PC-9 (cell line): ENCODE data around the gene KCNN1. TPM values are rescaled to one million over a fixed set of nuclear protein-coding genes. Genes with fewer than 3 reads are reported as not detected.

Experiments
- BruUV-seq: library from RNA; stranded (reverse); fragments of 400-500 nt; replicated peaks from 2 replicates; lab custom pipeline; 2021; lab: Mats Ljungman, UMichigan
- CTCF ChIA-PET: fragments of 300-600 bp; sonication (Branson Sonifier 250); formaldehyde crosslinking; loops from one replicate; lab custom pipeline; 2022; ENCODE audit warnings: antibody characterized with exemption; lab: Charles Lee
- POLR2A ChIA-PET: fragments of 300-600 bp; sonication (Branson Sonifier 250); formaldehyde crosslinking; loops from one replicate; lab custom pipeline; 2022; ENCODE audit warnings: antibody characterized with exemption; ENCODE audit not compliant: unreplicated experiment; lab: Charles Lee
- DNase-seq, 2 experiments: peaks; one replicate each; pipeline versions ENCODE4 v3.0.0 to v3.0.0-alpha.2; 2015 to 2022; ENCODE audit warnings: mixed read lengths in 1 of 2
- H2AFZ ChIP-seq: fragments of 200-600 bp; sonication (generic); 2 replicates; pipeline ENCODE4 v1.8.1; 2017; ENCODE audit warnings: antibody characterized with exemption
- H3F3A ChIP-seq: fragments of 200-600 bp; sonication (generic); 2 replicates; pipeline ENCODE4 v1.8.1; 2017; ENCODE audit warnings: antibody characterized with exemption, mild to moderate bottlenecking, low read depth; ENCODE audit not compliant: insufficient read depth
- H3K27ac ChIP-seq: fragments of 200-600 bp; sonication (generic); 2 replicates; pipeline ENCODE4 v1.6.1; 2016; ENCODE audit warnings: mixed run types
- H3K27me3 ChIP-seq: fragments of 200-600 bp; sonication (generic); 2 replicates; pipeline ENCODE4 v1.6.1; 2016; ENCODE audit warnings: low read depth, mixed run types; ENCODE audit not compliant: insufficient read depth
- H3K36me3 ChIP-seq: fragments of 200-600 bp; sonication (generic); 2 replicates; pipeline ENCODE4 v1.6.1; 2016; ENCODE audit warnings: low read depth, mixed run types
- H3K4me1 ChIP-seq: fragments of 200-600 bp; sonication (generic); replicated peaks from 2 replicates; pipeline ENCODE4 v1.6.1; 2016; ENCODE audit warnings: mixed run types; ENCODE audit not compliant: insufficient read depth
- H3K4me2 ChIP-seq: fragments of 200-600 bp; sonication (generic); 2 replicates; pipeline ENCODE4 v1.6.1; 2017; ENCODE audit warnings: mixed run types
- H3K4me3 ChIP-seq: fragments of 200-600 bp; sonication (generic); 2 replicates; pipeline ENCODE4 v1.6.1; 2016; ENCODE audit warnings: mixed run types
- H3K79me2 ChIP-seq: fragments of 200-600 bp; sonication (generic); 2 replicates; pipeline ENCODE4 v1.6.1; 2017; ENCODE audit warnings: low read depth, mixed run types
- H3K9me2 ChIP-seq: fragments of 200-600 bp; sonication (generic); 2 replicates; pipeline ENCODE4 v1.8.1; 2017; ENCODE audit warnings: mild to moderate bottlenecking; ENCODE audit not compliant: insufficient read depth
- H3K9me3 ChIP-seq: fragments of 200-600 bp; sonication (generic); 2 replicates; pipeline ENCODE4 v1.8.1; 2016; ENCODE audit warnings: low read depth; ENCODE audit not compliant: insufficient read depth
- H4K20me1 ChIP-seq: fragments of 200-600 bp; sonication (generic); 2 replicates; pipeline ENCODE4 v1.8.1; 2017; ENCODE audit not compliant: insufficient read depth
- CTCF ChIP-seq: fragments of 200-600 bp; sonication (generic); conservative IDR thresholded peaks from 2 replicates; pipeline ENCODE4 v1.6.1; 2017; ENCODE audit warnings: mixed run types, antibody characterized with exemption, mild to moderate bottlenecking, moderate library complexity
- EZH2 ChIP-seq: fragments of 200-600 bp; sonication (generic); IDR thresholded peaks from 2 replicates; pipeline ENCODE4 v1.8.0; 2017; ENCODE audit warnings: antibody characterized with exemption, low read depth
- intact Hi-C: fragments of 100-400 bp; cut with micrococcal nuclease; formaldehyde crosslinking; loops from one replicate; pipeline ENCODE4 v1.10.0; 2022; ENCODE audit not compliant: unreplicated experiment
- total RNA-seq: library from RNA; stranded (reverse); gene quantifications from 2 replicates; pipeline ENCODE4 v1.2.3, GENCODE V29; 2021

KCNN1 gene
- total RNA-seq, 1 experiment from 2014 or later, result 0.09 TPM

GRCh38 chr19:17996826-17997316, 30.0 kb downstream of the KCNN1 start:
- peak; percentile 72 to 89 for DNase-seq
- peak overlapping the region; percentile 85 for H3K27ac ChIP-seq
- peak overlapping the region; percentile 89 for H3K4me2 ChIP-seq
- POLR2A ChIA-PET, result interaction anchor here (1.0 kb wide), 1 partner anchor 137 kb away, joined by 9 read pairs; the partner anchor contains the start of gene RPL18A
- CTCF ChIA-PET, result interaction anchor here (0.6 to 1.8 kb wide), 5 partner anchors 11 to 137 kb away, joined by 3 to 6 read pairs (median 4); partner anchors contain the start of genes ARRDC2 and RPL18A
- peaks cover 19% of the 10 kb centered on the region for H3K79me2 ChIP-seq
- no peaks in the 10 kb centered on the region for H3K27me3 ChIP-seq
- peaks cover 31% of the 10 kb centered on the region for H3K4me1 ChIP-seq
- BruUV-seq, result no TSS peak
- peak overlapping the region; percentile 32; the same call in 1 of the 2 replicates for H2AFZ ChIP-seq
- H4K20me1 ChIP-seq, result peaks cover 4% of the 10 kb centered on the region; the same call in 1 of the 2 replicates
- H3F3A ChIP-seq, result peaks cover 37% of the 10 kb centered on the region
- H3K36me3 ChIP-seq, result no peaks in the 10 kb centered on the region
- peak overlapping the region; percentile 76 for H3K4me3 ChIP-seq
- no peaks in the 10 kb centered on the region for H3K9me3 ChIP-seq
- intact Hi-C loops, result loop anchor here (1.0 to 5.0 kb wide), 3 partner anchors 50 to 125 kb away; partner anchors contain the start of gene SLC5A5
- H3K9me2 ChIP-seq, result no peaks in the 10 kb centered on the region
- peak; percentile 98 for TF ChIP-seq CTCF
- no peak for TF ChIP-seq EZH2

DNA sequence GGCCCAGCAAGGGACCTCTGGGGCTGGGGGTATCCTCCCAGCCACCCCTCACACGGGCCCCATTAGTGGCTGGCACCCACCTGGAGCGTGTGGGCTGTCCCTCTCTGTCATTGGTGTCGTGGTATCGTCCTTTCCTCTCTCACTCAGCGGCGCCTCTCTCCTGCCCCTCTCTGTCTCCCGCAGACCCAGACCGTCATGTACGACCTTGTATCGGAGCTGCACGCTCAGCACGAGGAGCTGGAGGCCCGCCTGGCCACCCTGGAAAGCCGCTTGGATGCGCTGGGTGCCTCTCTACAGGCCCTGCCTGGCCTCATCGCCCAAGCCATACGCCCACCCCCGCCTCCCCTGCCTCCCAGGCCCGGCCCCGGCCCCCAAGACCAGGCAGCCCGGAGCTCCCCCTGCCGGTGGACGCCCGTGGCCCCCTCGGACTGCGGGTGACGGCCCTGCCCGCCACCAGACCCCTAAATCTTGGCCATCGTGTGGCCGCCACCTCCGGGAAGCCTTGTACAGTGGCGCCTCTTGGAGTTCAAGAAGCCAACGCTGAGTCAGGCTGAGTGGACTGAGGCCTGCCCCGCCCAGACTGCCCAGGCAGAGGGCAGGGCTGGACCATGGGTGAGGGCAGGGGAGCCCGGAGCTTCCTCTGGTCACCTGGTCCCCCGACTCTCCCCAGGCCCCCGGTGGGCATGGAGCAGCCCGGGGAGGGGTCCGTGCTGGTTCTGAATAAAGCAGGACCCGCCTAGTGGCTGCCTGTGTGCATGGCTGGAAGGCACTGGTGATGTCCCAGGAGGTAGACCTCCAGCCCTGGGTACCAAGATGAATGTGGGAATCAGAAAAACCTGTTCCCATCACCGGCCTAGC, 31.3 kb downstream of the KCNN1 start:
- peaks cover 36% of the 10 kb centered on the region for H3F3A ChIP-seq
- H2AFZ ChIP-seq, result peak overlapping the region; percentile 74
- POLR2A ChIA-PET, result interaction anchor here (0.6 kb wide), 1 partner anchor 65 kb away, joined by 5 read pairs; no protein-coding TSS in a partner anchor
- H3K9me3 ChIP-seq, result no peaks in the 10 kb centered on the region
- H3K4me1 ChIP-seq, result peaks cover 38% of the 10 kb centered on the region
- H3K4me2 ChIP-seq, result peak overlapping the region; percentile 89
- peak; percentile 65 to 74 for DNase-seq
- H3K4me3 ChIP-seq, result peak overlapping the region; percentile 76
- peaks cover 33% of the 10 kb centered on the region for H3K79me2 ChIP-seq
- H3K36me3 ChIP-seq, result no peaks in the 10 kb centered on the region
- no peaks in the 10 kb centered on the region for H3K9me2 ChIP-seq
- intact Hi-C loops, result loop anchor here (2.0 to 5.0 kb wide), 3 partner anchors 51 to 139 kb away; partner anchors contain the start of genes RPL18A and SLC5A5
- peaks cover 4% of the 10 kb centered on the region; the same call in 1 of the 2 replicates for H4K20me1 ChIP-seq
- CTCF ChIA-PET, result interaction anchor here (0.6 to 1.3 kb wide), 6 partner anchors 38 to 424 kb away, joined by 3 to 10 read pairs (median 5); no protein-coding TSS in a partner anchor
- H3K27me3 ChIP-seq, result no peaks in the 10 kb centered on the region
- H3K27ac ChIP-seq, result peak overlapping the region; percentile 85
- TF ChIP-seq EZH2, result no peak
- peak; percentile 68 for TF ChIP-seq CTCF
- no TSS peak for BruUV-seq

- H3F3A ChIP-seq, result peaks cover 36% of the 10 kb centered on the region
- H2AFZ ChIP-seq, result peak overlapping the region; percentile 74; the same call in 1 of the 2 replicates
- H3K27ac ChIP-seq, result peak overlapping the region; percentile 85
- no peaks in the 10 kb centered on the region for H3K9me3 ChIP-seq
- DNase-seq, result no peak
- no peaks in the 10 kb centered on the region for H3K27me3 ChIP-seq
- peaks cover 4% of the 10 kb centered on the region; the same call in 1 of the 2 replicates for H4K20me1 ChIP-seq
- peaks cover 38% of the 10 kb centered on the region for H3K4me1 ChIP-seq
- intact Hi-C loops, result loop anchor here (2.0 to 5.0 kb wide), 2 partner anchors 126 to 140 kb away; partner anchors contain the start of genes RPL18A and SLC5A5
- H3K36me3 ChIP-seq, result no peaks in the 10 kb centered on the region
- peak overlapping the region; percentile 89 for H3K4me2 ChIP-seq
- H3K4me3 ChIP-seq, result peak overlapping the region; percentile 76; the same call in 1 of the 2 replicates
- ChIA-PET CTCF (interaction anchor here (0.6 to 1.3 kb wide), 5 partner anchors 39 to 425 kb away, joined by 3 to 10 read pairs (median 4); no protein-coding TSS in a partner anchor), POLR2A (no interaction called here)
- no peaks in the 10 kb centered on the region for H3K9me2 ChIP-seq
- peaks cover 35% of the 10 kb centered on the region for H3K79me2 ChIP-seq
- TSS peak; percentile 16 for BruUV-seq
- TF ChIP-seq CTCF, result no peak
- no peak for TF ChIP-seq EZH2
Measured at GRCh38 chr19:17998827-17999150, 31.9 kb downstream of the KCNN1 start.
